ENCODE measurements around the gene MAGEB5.
"Not testable (repeated sequence)": the region's sequence is repeated elsewhere in the genome, so short reads cannot be mapped to it uniquely, and the experiment has no call there.

MAGEB5 gene, protein sequence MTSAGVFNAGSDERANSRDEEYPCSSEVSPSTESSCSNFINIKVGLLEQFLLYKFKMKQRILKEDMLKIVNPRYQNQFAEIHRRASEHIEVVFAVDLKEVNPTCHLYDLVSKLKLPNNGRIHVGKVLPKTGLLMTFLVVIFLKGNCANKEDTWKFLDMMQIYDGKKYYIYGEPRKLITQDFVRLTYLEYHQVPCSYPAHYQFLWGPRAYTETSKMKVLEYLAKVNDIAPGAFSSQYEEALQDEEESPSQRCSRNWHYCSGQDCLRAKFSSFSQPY

DNA sequence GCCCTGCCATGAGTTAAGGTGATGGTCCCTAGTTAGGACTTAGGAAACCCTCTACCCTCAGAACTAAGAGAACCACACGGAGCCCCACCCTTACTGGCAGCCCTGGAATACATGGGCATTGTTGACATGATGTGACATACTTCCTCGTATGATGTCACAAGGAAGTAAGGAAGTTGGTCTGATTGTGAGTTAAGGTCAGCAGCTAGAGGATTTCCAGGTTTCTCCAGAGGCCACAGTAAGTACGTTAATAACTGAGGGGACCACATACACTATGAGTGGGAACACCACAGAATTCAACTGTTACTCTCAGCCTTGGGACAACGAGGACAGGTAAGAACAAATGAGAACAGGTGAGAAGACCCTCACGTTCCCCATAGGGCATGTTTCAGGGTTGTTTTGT, at the start of gene MAGEB5:
Gene MAGEB5 (plus strand): TSS at position 301 of the 400 bp plus-strand sequence. CDS start 1,133 bp downstream, outside the sequence.
- DNase-seq, result no peak

DNA sequence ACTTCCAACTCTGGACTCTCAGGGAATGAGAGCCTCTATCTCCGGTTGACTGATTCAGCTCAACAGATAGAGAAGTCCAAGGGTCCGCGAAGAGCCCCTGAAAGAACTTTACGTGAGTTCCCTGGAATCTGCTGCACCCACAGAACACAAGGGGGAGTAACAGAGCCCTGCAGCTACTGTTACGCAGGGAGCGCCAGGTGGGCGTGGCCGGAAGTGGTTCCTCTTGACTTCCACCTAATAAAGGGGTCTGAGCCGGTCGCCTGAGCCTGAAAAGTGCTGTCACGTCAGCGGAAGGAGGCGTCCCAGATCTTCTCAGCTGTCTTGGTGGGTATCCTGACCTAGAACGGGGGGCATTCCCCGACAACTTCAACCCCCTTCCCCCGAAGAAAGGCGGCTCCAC, 23.8 kb upstream of the MAGEB5 start, which contains the start of gene MAGEB6:
Gene MAGEB6 (plus strand): TSS at position 237 of the 400 bp plus-strand sequence. CDS start 1,407 bp downstream, outside the sequence.
- no peak for DNase-seq

DNA sequence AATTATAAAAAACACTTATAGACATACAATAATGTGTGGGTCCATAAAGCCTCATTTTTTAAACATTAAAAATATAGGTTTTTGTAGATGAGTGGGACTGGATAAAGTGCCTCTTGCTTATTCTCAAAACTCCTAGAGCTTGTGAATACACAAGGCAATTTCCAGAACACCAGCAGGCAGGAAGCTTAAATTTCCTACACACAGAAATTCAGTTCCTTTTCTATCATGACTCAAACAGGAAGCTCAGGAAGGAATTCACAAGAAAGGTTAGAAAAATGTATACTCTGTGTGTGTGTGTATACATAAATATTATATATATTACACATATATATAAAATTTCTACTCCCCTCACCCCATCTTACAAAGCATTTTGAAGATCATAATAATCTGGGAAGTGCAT, 12.4 kb upstream of the MAGEB5 start:
- no peak for DNase-seq

DNA sequence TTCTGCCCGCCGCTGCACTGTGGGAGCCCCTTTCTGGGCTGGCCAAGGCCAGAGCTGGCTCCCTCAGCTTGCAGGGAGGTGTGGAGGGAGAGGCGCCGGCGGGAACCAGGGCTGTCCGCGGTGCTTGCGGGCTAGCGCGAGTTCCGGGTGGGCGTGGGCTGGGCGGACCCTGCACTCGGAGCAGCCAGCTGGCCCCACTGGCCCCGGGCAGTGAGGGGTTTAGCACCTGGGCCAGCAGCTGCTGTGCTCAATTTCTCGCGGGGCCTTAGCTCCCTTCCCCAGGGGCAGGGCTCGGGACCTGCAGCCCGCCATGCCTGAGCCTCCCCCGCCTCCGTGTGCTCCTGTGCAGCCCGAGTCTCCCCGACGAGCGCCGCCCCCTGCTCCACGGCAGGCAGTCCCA, 11.3 kb upstream of the MAGEB5 start:
- not testable (repeated sequence) for DNase-seq

DNA sequence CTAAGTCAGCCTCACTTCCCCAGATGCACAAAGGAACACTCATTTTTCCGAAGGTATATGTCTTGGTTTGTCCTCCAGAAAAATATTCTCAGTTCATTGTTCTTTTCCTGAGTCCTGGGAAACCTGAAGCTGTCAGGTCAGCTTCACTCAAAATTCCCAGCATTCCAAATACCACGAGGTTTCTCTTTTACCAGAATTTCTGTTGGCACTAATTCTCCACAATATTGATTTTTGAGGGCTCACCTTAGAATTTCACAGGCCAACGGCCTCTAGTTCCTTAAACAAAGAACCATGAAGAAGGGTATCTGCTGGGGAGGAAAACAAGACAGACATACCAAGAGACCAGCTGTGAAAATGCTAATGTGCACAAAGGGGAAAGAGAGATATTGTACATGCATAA, 8.0 kb upstream of the MAGEB5 start:
- no peak for DNase-seq

DNA sequence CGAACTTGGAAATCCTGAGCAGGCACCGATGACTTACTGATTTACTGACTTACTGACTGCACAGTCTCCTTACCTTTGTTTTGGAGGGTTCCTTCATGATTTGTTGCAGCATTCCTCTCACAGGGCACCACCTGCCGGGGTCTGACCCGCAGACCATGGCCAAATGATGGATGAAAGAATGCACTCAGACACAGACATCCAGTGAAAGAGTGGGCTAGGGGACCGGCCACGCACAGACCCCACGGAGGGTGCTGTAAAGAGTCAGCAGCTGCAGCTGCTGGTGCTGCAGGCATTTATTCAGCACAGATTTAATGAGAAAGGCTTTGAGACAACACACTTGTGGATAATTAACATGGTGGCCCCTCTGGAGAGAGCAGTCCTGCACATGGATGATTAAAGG, 3.4 kb downstream of the MAGEB5 start:
- DNase-seq, result no peak

DNA sequence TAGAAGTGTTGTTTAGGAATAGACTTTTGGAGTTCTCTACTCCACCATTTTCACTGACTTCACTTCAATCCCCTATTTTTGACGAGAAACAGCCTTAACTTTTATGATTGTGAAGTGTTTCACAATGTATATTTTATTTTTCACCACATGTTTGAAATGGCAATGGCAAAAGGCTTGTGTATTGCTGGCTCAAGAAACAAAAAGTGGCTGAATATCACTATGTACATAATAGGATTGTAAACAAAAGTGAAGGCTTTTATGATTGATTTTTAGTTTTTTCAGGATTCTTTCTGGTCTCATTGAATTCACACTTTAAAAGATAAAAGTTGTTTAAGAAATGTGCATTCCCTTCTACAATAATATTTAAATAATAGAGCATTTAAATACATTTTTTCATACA, 18.2 kb downstream of the MAGEB5 start:
- no peak for DNase-seq

DNA sequence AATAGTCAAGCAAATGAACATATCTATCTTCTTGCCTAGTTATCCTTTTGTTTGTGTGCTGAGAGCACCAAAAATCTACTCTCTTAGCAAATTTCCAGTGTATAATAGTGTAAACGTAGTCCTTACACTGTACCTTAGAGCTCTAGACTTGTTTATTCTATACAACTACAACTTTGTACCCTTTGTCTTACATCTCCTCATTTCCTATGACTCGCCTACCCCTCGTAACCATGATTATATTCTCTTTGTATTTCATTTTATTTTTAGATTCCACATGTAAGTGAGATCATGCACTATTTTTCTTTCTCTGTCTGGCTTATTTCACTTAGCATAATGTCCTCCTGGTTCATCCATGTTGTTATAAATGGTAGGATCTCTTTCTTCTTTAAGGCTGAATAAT, 37.6 kb downstream of the MAGEB5 start:
- DNase-seq, result no peak

DNA sequence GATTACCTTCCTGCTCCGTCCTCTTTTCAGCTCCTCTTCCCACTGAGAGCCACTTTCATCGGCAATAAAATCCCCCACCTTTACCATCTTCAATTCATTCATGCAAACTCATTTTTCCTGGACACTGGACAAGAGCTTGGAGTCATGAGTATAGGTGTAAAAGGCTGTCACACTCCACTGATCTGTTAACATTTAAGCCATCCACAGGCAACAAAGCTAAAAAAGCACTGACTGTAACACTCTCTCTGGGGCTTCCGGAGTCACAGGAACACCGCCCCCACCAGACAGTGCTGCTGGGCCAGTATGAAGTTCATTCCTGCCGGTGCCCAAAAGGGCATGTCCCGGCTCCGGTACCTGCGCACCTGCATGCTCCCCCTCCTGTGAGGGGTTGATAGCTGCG, 38.5 kb downstream of the MAGEB5 start:
- DNase-seq, result no peak

DNA sequence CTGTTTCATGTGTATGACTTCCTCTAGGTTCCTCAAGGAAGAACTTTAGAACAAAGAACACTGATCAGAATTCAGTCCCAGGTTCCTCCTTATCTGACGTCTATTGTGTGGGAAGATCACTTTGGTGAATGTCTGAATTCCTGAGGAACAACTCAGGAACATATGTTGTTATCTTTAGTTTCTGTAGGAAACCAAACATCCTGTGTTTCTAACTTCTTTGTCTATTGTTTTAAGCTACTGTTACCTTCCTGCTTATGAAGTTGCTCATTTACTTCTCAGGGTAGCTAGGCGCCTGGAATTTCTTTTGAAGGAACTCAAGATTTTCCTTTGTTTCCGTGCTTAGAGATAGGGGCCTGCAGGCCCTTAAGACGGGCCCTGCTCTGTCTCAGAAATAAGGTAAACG, 46.2 kb downstream of the MAGEB5 start:
- DNase-seq, result no peak
